Astrocyte of the cerebellum (primary cell): ENCODE results near the gene DHX29.
A peak's percentile ranks its signal among the peaks of the same experiment; 100 is the strongest.

Experiments
- DNase-seq: peaks from one replicate; pipeline ENCODE4 v3.0.0-alpha.2; 2011; ENCODE audit warnings: low read depth
- H3K4me3 ChIP-seq: 2 replicates; pipeline ENCODE4 v1.5.1; 2011; ENCODE audit warnings: mild to moderate bottlenecking, low read depth, low read length, moderate library complexity
- in situ Hi-C: cut with HindIII; loops from 2 replicates; pipeline ENCODE4 v1.10.0; 2017; ENCODE audit warnings: low sequenced_read_pairs
- TF ChIP-seq, protein P1 (sequence below): IDR thresholded peaks from 2 replicates; pipeline ENCODE4 v1.5.1; 2012; ENCODE audit warnings: low read length, low read depth, moderate library complexity, mild to moderate bottlenecking; ENCODE audit errors: missing control alignments

Gene DHX29

DNA sequence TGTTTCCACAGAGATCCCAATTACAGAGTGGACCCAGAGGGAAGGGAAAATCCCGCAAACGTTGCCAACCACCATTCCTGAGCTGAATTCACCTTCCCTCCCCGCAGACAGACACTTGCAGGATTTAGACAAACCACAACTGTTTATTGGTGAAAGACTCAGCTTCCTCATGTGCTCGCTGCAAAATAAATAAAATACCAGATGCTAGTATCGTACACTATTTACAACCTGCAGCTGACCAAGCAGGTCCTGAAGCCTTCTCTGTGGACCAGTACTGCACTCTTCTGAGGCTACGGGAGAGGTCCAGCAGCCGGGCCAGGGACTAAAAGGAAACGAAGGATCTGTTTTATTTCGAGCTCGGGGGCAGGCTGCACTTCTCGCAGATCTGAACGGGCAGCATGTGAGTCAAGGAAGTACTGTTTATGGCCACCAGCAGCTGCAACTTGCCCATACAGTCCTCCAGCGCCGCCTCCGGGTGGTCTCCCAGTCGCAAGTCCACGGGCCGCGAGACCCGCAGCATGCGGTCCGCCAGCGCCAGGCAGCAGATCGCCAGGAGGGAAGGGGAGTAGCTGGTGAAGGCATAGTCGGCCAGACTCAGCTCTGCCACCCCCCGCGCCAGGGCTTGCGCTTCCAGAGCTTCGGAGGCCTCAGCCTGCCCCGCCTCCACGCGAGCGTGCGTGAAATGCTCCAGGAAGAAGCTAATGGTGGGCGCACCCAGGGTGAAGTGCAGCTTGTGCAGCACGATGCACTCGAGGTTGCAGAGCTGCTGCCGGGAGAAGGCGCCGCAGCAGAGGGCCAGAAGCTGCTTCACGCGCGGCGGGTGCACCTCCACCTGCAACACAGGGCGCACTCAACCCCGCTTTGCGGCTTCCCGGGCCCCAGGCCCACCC lies 76.2 kb downstream of the DHX29 start:
- DNase-seq: no peak
- TF ChIP-seq, protein P1, sequence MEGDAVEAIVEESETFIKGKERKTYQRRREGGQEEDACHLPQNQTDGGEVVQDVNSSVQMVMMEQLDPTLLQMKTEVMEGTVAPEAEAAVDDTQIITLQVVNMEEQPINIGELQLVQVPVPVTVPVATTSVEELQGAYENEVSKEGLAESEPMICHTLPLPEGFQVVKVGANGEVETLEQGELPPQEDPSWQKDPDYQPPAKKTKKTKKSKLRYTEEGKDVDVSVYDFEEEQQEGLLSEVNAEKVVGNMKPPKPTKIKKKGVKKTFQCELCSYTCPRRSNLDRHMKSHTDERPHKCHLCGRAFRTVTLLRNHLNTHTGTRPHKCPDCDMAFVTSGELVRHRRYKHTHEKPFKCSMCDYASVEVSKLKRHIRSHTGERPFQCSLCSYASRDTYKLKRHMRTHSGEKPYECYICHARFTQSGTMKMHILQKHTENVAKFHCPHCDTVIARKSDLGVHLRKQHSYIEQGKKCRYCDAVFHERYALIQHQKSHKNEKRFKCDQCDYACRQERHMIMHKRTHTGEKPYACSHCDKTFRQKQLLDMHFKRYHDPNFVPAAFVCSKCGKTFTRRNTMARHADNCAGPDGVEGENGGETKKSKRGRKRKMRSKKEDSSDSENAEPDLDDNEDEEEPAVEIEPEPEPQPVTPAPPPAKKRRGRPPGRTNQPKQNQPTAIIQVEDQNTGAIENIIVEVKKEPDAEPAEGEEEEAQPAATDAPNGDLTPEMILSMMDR: no peak
- peak overlapping the region; percentile 10 for H3K4me3 ChIP-seq
- in situ Hi-C loops: loop anchor here (5.0 kb wide), 1 partner anchor 54 kb away; no protein-coding TSS in a partner anchor

DNA sequence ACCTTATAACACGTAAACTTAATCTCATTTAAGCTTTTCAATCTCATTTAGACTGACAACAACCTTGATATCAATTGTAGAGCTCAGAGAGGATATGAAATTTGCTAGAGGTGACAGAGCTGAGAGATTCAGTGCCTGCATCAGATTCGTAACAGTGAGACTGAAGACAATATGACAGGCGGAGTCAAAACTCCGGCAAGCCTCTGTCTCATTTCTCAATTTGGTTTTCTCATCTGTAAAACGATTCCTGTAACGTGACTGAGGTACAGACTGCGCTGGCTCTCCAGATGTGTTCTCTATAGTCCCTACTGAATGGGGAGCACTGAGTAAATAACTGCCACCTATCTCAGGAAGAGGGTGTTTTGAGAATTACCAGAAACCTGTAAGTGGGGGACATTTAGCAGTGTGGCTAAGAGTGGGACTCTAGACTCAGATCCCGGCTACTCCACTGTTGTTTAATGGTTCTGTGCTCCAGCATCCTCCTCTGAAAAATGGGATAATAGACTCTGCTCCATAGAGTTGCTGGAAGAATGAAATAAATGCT lies 77.3 kb downstream of the DHX29 start:
- H3K4me3 ChIP-seq: no peak overlapping the region
- TF ChIP-seq, protein P1: no peak
- no peak for DNase-seq
- in situ Hi-C loops: loop anchor here (5.0 kb wide), 1 partner anchor 53 kb away; no protein-coding TSS in a partner anchor

GRCh38 chr5:55227664-55228430 lies 79.6 kb downstream of the DHX29 start:
- in situ Hi-C loops: no loop called here
- peak overlapping the region; percentile 34 for H3K4me3 ChIP-seq
- DNase-seq: no peak
- TF ChIP-seq, protein P1: no peak

DNA sequence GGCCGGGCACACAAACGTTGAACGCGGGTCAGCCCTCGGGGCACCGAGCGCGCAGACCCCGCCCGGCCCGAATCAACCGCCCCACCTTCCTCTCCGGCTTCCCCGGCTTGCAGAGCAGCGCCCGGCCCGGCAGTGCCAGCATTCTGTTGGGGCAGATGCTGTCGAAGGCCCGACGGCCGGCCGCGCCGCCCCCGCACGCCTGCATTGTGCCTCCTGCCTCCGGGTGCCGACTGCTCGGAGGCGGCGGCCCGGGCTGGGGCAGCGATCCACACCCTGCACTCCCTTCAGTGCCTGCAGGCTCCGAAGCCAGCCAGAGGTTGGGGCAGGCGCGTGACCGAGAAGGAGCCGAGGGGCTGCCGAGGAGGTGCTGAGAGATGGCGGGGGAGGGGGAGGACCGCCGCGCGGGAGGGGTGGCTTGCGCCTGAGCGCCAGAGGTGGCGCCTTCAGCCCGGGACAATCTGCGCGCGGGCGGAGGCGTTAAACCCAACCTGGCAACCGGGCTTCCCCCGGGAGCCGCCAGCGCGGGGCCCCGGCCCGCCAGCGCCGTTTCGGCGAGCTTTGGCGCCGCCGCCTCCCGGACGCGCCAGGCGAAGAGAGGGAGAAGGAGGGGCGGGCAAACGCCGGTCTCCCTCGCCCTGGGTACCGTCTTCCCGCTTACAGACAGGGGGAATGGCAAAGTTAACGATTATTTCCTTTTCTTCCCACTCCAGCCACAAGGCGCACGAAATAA lies 80.4 kb downstream of the DHX29 start, which contains the start of gene MCIDAS:
Gene MCIDAS, minus strand, starts transcription at position 382 of the 730 bp plus-strand sequence. Its CDS starts 177 bp downstream, at position 205.
- in situ Hi-C loops: no loop called here
- TF ChIP-seq, protein P1: no peak
- no peak for DNase-seq
- peak within 1 kb of the TSS; percentile 34 for H3K4me3 ChIP-seq

DNA sequence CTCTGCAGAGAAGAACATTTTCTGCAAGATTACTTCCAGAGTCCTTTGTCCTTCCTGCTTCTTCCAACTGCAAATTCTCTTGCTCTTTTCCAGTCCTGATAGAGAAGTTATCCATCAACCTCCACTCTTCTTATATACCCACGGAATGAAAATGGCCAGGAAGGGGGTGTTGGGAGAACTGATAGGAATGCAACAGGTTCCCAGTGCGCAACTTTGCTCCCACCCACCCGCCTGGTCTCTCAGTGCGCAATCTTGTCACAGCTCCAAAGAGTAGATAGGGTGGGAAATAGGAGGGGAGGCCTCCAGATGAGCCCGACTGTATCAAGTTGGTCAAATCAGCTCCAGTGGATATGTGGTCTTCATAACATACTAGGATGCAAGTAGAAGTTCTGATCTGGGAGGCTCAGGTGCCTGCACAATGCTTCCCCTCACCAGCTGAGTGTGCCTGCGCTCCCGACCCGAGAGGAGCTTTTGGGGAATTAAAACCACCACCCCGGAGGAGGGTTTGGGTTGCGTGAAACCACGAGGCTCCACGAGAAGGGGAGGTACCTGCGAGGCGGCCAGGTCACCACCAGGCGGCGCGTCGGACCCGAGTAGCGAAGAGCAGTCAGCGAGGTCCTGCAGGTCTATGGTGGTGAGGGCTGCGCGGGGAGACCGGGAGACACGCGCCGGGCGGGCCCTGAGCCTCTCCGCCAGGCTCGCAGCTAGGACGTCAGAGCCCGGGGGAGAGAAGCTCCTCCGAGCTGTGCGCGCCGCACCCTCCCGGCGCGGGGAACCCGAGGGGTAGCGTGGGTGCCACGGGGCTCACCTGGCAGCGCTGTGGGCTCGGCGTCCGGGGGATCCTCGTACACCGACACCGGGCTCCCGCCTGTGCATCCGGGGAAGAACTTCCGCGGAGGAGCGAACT lies 81.2 kb downstream of the DHX29 start:
- H3K4me3 ChIP-seq: peak overlapping the region; percentile 34
- in situ Hi-C loops: no loop called here
- TF ChIP-seq, protein P1: peak; percentile 65
- DNase-seq: no peak
